Coronary artery (tissue), 2 donors: ENCODE measurements around the gene GRID1.

Source experiments
- DNase-seq: peaks from one replicate; pipeline ENCODE4 v3.0.0-alpha.2; 2017; ENCODE audit warnings: low spot score
- H3K27ac ChIP-seq, 2 donors: fragments of 200-600 bp; sonication (generic); one replicate each; pipeline ENCODE4 v1.5.1; 2016 to 2019
- H3K4me3 ChIP-seq: fragments of 200-600 bp; sonication (generic); 2 replicates; pipeline ENCODE4 v1.5.1; 2016; ENCODE audit warnings: mild to moderate bottlenecking, moderate library complexity
- CTCF ChIP-seq: fragments of 200-600 bp; sonication (generic); IDR thresholded peaks from one replicate; pipeline ENCODE4 v1.5.1; 2019; ENCODE audit warnings: antibody characterized with exemption

Gene GRID1

GRCh38 chr10:86265895-86266259, 100.7 kb downstream of the GRID1 start:
- no peak overlapping the region for H3K4me3 ChIP-seq
- peak; percentile 22 for DNase-seq
- no peak overlapping the region for H3K27ac ChIP-seq
- TF ChIP-seq CTCF = no peak

GRCh38 chr10:86265236-86265894, 101.2 kb downstream of the GRID1 start:
- DNase-seq = peak; percentile 31
- no peak overlapping the region for H3K27ac ChIP-seq
- TF ChIP-seq CTCF = no peak

DNA sequence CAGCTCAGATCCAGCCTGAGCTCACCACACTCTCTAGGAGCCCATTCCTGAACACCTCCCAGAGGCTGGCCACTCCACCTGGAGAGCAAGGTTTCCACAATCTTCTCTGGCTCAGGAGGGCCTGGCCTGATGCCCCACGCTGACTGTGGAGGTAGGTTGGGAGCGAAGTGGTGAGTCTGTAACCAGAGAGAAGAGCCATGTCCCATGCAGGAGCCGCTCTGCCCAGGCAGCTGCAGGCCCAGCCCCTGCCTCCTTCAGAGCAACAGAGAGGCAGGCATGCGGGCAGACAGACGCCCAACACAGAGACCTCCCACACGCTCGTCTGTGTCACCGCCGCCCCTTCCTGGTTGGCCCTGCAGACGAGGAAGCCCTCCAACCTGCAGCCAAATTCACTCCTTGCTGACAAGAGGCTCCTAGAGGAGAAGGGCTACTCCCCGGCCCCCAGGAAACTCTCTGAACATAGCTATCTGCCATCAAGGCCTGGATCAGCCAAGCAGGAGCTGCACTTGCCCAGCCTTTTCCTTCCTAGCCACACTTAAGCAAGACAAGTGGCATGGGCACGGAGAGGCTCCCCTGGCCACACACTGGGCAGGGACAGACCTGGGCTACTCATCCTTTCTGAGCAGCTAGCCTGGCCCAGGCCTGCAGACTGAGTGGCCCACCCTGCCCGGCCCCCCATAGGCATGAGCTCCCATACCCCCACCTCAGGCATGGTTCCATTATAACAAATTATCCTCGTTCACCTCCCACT, 101.9 kb downstream of the GRID1 start:
- no peak for TF ChIP-seq CTCF
- Histone ChIP-seq H3K4me3 (no peak overlapping the region), H3K27ac (no peak overlapping the region)
- peak; percentile 66 for DNase-seq

More at GRCh38 chr10:86265236-86265894, 101.2 kb downstream of the GRID1 start:
- H3K4me3 ChIP-seq = no peak overlapping the region

DNA sequence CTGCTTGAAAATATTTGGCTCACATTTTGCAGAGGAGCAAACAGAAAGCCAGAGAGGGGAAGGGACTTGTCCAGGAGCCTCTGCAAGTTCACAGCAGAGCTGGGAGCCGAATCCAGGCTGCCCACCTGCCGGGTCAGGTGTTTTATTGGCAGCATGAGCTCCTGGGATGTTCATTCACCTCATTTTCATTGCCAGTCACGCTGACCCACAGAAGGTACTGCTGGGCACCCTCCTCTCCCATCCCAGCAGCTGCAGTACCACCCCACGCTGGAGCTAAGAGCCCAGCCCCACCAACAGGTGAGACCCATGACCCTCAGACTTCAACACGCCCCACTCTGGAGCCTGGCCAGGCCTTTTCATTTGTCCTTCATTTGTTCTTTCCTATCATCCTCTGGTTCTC, 102.7 kb downstream of the GRID1 start:
- no peak overlapping the region for H3K4me3 ChIP-seq
- H3K27ac ChIP-seq = no peak overlapping the region
- no peak for TF ChIP-seq CTCF
- DNase-seq = peak; percentile 53

- no peak for TF ChIP-seq CTCF
- Histone ChIP-seq H3K27ac (no peak overlapping the region), H3K4me3 (peak overlapping the region; percentile 15)
- peak; percentile 57 for DNase-seq
Measured at GRCh38 chr10:86263209-86263608, 103.4 kb downstream of the GRID1 start.

DNA sequence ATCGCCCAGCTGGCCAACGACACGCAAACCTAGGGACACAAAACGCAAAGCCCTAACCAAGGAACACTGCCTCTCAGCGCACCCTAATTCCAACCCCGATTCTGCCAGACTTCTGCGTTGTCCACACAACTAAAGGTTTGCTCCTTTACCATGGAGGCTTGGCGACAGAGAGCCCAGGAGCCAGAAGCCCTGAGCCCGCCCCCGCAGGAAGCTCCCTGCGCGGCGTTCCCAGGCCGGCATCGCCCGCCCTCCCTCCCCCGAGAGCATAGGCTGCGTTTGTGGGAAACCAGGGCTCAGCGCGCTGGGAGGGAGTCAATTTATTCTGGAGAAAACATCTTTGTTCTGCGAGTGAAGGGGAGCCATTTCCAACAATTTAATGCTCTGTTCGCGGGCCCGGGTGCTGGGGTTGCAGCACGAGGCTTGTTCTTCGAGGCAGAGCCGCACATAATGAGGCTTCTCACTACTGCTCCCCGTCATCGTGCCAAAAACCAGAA, 103.9 kb downstream of the GRID1 start:
- H3K27ac ChIP-seq = no peak overlapping the region
- peak; percentile 41 for DNase-seq
- no peak for TF ChIP-seq CTCF

More for the DNA sequence above, 103.9 kb downstream of the GRID1 start:
- peak overlapping the region; percentile 15 for H3K4me3 ChIP-seq
